HG03378 (cell line): ENCODE results near the gene FBP2.
"Not testable (repeated sequence)": the region's sequence is repeated elsewhere in the genome, so short reads cannot be mapped to it uniquely, and the experiment has no call there.

Experiments
- ATAC-seq: cut with Tn5 transposase; IDR thresholded peaks from one replicate; pipeline ENCODE4 v1.9.1; 2021; ENCODE audit warnings: mild to moderate bottlenecking, moderate library complexity; ENCODE audit not compliant: unreplicated experiment

The FBP2 gene

DNA sequence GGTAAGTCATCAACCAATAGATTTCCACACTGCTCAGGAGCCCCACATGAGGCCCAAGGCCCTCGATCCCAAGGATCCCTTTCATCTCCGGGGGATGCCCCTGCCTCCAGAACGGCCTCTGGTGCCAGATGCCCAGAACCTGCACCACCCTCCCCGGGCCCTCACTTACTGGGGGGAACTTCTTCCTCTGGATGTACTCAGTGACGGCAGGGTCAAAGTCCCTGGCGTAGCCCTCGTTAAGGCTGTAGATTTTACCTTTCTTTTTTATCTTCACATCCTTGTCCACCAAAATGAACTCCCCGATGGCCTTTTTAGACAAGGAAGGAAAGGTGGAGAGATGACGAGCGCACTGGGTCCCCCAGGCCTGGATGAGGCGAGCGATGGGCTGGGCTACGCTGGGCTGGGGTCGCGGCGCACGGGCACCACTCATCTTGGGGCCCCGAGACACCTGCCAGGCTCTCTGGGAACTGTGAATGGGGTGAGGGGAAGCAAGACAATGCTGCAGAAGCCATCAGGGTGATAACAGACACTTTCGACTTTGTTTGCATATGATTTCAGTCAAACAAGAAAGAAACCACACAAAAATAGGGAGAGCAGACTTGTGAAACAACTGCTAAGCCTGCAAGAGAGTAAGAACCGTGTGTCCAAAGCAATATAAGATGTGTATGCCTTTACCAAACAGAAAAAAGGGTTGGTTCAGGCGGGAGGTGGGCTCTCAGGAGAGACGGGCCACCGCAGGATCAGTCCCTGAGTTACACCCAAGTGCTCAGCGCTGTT is 13.2 kb upstream of the FBP2 start:
- no peak for ATAC-seq

DNA sequence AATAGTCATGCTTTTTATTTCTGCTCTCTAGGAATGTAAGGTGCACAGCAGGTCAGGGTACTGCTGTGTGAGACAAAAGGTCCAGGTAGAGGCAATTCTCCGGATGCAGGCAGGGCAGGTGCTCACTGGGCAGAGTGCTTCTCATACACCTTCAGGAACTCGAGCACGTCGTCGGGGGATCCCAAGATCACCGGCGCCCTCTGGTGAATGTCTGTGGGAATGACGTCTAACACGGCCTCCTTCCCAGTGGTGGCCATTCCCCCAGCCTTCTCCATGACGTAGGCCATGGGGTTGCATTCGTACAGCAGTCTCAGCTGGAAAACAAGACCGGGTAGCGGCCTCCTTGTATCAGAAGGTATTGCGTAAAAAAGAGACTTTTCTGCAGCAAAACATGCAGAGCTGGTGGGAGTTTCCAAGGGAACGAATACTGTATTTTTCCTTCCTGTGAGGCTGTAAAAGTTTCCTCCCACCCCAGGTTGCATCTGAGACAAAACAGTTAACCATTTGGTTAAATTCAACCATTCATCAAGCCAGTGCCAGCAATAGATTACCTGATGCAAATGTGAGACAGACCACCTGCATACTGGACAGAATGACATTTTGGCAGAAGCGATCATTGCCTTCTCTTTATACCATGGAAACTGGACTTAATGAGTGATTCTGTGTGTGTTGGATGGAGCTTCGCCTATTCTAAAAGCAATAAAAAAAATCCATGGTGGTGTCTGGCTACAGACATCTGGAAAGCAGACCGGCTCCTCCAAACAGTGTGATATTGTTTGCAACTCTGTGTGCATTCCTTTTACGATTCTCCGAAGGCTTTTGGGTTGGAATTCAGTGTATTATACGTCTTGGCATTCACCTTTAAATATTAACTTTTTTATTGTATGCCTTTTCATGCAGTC is 9.9 kb upstream of the FBP2 start:
- ATAC-seq: no peak

DNA sequence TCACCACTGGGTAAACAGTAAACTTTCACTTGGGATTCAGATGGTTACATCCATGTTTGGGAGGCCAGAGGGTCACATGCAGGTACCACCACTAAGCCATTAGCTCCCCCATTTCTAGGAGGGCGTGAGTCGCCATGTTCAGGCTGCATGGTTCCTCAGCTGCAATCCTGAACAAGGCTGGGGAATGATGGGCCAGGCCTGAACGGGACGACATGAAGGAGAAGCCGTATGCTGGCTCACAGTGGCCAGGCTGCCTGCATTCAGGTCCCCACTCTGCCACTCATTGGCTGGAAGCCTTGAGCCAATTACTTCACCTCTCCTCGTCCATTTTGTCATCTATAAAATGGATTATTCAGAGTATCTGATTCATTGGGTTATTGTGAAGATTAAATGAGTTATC is 9.0 kb upstream of the FBP2 start:
- no peak for ATAC-seq

DNA sequence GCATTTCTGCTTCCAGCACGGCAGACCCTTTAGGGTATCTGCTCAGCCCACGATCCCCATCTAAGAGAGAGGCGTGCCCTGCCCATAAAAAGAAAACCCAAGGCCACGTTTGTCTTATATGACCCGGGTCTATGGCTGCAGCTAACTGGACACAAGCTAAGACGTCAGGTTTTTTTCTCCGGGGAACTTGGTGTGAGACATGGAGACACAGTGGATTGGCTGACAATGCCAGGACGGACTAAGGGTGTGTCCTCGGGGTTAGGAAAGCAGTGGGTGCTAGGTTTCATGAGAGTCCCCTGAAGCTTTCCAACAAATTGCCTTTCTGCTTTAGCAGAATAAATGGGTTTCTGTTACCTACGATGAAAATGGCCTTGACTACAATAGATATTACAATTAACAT is 7.1 kb upstream of the FBP2 start:
- no peak for ATAC-seq

DNA sequence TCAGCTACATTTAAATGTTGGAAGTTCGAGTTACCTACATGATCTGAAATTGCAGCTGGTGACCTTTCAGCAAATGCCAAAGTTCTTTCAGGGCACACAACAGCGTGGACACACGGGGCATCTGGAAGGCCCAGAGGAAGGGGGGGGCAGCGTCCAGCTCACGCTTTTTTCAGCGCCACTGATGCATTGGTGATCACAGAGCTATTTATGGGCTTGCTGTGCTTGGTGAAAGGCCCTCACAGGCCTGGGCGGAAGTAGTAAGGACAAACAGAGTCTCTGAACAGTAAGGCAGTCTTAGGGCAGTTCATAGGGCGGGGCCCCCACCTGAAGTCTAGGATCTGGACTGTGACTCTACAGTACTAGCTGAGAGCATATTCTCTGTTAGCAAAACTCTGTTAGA is 6.6 kb upstream of the FBP2 start:
- no peak for ATAC-seq

DNA sequence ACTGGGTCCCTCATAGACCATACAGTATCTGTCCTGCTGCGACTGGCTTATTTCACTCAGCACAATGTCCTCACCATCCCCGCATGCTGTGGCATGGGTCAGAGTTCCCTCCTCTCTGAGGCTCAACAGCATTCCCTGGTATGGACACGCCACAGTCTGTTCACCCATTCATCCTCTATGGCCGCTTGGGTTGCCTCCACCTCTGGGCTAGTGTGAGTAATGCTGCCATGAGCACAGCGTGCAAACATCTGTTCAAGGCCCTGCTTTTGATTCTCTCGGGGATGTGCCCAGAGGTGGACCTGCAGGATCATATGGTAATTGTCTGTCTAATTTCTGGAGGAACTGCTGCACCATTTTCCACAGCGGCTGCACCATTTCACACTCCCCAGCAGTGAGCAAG is 5.5 kb upstream of the FBP2 start:
- no peak for ATAC-seq

DNA sequence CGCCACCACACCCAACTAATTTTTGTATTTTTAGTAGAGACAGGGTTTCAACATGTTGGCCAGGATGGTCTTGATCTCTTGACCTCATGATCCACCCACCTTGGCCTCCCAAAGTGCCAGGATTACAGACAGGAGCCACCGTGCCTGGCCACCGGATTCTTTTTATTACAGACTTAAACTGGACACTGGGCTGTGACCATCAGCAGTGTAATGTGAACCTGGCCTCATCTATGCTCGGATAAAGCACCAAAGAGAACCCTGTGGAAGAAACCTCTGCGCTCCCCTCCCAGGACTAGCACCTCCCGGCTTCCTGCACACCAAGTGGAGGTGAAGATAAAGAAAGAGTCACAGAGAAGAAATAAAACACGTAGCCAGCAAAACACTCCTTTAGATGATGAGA is 941 bp downstream of the FBP2 start:
- not testable (repeated sequence) for ATAC-seq

DNA sequence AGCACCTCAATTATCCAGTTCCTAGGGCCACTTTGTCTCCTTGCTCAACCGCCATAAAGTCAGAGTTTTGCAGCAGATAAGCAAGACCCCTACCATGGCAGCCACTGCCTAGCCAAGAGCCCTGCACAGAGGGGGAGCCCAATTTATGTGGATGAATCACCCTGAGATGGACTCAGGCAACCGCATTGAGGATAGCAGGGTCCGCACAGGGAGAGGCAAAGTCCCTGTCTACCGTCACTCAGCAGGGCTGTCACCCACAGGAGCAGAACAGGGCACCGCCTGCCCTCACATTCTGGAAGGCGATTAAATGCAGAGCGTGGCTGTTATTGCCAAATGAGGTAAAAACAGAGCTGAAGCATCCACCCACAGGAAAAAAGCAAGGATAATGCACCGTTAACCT is 1.7 kb downstream of the FBP2 start:
- no peak for ATAC-seq

DNA sequence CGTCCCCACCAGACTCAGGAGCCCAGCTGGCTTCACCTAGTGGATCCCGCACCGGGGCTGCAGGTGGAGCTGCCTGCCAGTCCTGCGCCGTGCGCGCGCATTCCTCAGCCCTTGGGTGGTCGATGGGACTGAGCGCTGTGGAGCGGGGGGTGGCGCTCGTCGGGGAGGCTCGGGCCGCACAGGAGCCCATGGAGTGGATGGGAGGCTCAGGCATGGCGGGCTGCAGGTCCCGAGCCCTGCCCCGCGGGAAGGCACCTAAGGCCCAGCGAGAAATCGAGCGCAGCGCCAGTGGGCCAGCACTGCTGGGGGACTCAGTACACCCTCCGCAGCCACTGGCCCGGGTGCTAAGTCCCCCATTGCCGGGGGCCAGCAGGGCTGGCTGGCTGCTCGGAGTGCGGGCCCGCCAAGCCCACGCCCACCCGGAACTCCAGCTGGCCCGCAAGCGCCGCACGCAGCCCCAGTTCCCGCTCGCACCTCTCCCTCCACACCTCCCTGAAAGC is 2.5 kb downstream of the FBP2 start:
- ATAC-seq: not testable (repeated sequence)

DNA sequence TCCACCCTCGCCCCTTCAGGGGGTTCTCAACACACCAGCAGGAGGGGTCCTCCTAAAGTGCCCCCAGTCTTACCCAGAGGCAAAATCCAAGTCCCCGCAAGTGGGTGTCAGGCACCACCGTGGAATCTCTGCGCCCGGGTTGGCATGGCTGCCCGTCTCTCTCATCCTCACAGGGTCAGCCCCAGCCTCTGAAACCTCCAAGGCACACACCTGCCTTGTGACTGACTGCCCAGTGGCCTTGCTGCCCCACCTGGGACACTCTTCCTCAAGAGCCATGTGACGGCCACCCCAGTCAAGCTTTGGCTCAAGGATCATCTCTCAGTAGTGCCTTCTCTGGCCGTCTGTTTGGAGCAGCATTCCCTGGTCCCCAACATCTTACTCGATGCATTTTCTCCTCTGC is 4.9 kb downstream of the FBP2 start:
- no peak for ATAC-seq

DNA sequence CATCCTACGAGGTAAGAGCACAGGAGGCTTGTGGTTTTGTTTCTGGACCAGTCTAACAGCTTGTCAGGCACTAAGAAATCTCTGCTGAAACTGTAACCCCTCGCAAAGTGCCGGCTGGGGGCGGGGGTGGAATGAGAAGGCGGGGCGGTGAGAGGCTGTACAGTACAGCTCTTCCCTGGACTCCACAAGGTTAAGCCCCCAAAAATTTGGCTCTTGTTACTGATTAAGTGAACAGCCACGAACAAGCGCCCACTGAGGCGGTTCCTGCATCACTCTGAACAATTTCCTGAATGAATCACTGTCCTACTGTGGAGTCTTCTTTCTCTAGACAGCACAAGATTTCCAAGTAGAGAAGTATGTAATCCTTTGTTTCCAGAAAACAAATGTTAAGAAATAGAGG is 6.8 kb downstream of the FBP2 start:
- ATAC-seq: no peak

DNA sequence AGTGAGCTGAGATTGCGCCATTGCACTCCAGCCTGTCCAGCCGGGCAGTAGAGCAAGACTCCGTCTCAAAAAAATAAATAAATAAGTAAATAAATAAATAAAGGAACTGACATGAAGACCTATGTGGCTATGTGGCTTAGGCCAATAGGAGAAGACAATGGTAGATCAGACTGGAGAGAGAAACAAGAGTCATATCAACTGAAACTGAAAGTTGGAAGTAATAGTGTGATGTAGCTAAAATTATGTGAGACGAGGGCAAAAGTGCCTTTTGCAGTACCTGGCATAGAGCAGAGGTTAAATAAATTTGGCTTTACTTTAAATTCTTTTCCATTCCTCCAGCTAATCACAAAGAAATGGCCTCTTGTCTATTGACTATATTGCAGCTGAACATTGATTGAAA is 7.3 kb downstream of the FBP2 start:
- no peak for ATAC-seq

DNA sequence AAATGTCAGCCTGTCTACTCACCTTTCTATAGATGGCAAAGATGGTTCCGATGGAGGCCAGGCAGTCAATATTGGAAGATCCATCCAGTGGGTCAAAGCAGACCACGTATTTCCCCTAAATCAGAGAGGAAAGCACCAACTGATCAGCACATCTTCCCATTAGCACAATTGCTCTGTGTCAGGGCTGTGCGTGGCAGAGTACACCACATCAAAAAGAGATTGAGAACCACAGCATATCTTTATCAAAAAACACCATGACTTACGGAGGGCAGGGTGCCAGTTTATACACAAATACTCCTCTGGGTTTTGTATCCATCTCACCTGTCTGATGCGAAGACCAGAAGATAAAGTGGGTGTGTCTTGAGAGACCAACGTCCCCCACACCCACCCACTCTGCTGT is 9.1 kb downstream of the FBP2 start:
- no peak for ATAC-seq

DNA sequence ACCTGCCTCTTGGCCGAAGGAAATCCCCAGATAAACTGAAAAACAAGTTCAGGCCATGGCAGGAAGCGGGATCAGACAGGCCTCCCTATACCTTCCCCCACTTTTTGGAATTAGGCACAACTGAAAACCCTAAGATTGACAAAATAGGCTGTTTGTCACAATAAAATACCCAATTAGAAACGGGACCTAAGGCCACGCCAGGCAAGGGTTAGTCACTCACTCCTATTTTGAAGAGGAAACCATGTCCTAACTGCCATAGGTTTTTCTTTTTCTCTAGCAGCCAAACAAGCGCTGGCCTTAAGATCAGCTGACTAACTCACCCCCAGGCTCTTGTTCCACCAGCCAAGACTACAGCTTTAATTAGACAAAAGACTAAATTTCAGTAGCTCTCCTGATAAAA is 11.9 kb downstream of the FBP2 start:
- ATAC-seq: no peak

DNA sequence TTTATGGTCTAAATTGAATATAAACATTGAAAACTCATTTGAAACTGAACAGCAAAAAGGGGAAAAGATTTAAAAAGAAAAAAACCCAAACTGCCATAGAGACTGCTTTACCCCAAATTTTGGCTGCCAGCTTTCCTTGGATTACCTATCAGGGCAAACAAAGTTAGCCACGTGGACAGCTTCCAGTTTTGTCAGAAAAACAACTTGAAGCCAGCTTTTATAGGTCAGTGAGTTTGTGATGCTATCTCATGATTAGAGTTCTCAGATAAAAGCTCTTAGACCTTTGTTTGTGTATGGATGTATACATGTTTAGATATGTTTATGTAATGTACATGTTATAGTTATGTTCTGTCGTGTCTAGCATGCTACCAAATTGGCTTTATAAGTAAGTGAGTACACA is 16.1 kb downstream of the FBP2 start:
- no peak for ATAC-seq

DNA sequence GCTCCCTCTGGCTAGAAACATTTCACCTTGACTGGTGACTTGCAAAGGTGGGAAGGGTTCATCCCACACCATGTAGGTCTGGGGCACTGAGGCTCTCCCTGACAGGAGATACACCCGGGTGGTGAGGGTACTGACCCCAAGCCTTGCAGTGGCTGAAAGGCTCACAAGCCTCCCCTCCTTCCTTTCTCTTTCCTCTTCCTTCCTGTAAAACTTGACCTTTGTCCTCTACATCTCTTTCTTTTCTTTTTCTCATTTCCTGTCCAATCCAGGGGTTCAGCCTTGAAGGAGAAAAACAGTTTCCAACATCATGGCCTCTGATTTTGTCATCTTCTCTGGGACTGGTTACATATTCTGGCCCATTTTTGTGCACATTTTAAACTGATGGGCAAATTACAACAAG is 16.6 kb downstream of the FBP2 start:
- ATAC-seq: no peak

DNA sequence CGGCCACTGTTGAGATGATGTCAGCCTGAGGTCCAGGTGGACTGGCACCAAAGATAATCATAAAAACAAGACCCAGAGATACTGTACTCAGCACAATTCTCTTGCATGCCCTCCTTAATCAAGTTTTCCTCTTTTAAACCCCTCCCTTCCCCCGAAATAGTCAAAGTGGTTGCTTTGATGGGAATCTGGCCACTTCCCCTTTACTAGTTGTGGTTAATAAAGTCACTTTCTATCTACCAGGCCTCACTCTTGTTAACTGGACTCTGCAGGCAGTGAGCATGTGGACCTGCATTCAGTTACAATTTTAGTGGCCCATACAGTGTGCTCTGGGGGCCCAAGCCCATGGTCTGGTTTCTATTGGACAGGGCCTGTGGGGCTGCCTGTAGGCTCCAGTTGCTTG is 17.5 kb downstream of the FBP2 start:
- no peak for ATAC-seq

DNA sequence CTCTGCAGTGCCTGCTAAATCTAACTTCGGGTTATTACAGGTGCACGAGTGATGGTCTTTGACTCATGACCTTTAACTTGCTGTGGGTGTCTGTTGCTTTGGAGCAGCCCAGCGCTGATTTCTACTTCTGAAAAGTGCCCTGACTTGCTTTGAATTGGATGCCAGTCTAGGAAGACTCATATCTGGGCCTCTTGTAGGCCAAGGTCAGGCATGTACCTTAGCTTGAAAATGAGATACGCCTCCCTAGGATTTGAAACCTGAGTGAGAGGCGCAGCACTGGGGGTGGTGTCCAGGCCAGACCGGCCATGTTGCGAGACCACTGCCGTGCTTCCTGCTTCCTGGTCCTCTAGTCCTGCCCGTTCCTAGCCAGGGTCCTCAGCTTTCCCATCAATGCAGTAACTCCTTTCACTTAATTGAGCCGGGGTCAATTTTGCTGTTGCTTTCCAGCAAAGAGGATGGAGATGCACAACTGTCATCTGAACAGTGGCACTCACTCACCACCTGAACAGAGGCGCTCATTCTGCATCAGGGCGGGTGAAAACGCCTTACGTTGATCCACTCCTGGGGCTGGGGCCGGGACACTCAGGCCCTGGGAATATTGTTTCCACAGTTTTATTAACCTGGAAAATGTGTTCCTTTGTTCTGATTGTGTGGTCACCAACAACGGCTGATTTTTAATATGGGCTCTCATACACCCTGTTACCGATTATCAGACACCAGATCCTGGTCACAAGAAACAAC is 24.5 kb downstream of the FBP2 start:
- no peak for ATAC-seq

DNA sequence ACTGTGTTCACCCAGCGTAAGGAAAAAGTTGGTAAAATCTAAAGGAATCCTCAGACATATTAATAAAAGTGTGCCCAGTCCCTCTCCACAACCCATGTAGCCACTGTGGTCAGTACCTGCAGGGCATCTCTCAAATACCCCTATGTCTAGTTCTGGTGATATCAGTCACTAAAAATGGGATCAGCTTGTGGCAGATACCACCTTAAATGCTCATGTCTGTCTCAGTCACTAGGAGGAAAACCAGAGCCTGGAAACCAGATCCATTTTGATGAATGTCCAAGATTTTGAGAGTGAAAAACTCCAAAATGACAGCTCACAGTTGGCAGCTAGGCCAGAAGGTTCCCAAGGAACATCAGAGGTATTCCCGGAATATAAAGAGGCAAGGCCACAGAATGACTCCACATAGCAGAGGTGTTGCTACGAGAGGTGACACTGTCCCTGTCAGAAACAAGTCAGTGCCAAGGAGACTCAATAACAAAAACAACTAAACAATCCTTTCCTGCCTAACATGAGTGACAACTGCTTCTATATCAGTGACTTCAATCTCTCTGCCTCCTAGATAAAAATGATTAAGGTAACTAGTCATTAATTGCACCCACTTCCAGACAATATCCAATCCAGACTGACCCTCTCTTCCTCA is 25.3 kb downstream of the FBP2 start:
- ATAC-seq: no peak

DNA sequence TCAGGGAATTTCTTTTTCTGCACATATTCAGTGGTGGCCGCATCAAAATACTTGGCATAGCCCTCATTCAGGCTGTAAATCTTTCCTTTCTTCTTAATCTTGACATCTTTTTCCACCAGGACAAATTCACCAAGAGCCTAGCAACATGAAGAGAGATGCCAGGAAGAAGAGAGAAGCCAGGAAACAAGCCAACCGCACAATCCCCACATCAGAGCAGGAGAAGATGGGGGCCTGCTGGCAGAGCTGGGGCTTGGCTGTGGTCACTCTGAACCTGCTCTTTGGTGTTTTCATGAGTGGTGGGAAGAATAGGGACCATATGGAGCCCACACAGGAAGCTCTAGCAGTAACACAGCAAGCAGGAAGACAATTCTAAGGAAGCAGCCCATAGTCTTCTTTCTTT is 26.4 kb downstream of the FBP2 start:
- ATAC-seq: no peak

DNA sequence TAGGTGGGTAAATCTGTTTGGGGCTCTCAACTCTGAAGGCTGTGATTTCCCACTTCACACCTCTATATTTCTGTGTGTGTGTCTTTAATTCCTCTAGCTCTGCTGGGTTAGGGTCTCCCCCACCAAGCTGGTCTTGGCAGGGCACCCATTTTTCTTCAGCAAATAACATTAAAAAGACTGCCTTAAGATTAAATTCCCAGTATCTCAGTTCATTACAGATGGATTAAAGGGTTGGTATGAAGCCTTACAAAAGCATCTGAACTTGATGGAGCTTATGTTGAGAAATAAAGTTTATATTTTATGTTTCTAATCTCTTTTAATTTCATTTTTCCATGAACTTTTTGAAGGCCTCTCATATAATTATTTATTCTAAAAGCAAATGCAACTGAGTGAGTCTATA is 27.1 kb downstream of the FBP2 start:
- no peak for ATAC-seq
